ENCODE measurements around the gene CEP78. TPM values are rescaled to one million over a fixed set of nuclear protein-coding genes. Genes with fewer than 3 reads are reported as not detected.

The CEP78 gene
- total RNA-seq, 1 donor from 2014 or later, result 21.5 TPM

DNA sequence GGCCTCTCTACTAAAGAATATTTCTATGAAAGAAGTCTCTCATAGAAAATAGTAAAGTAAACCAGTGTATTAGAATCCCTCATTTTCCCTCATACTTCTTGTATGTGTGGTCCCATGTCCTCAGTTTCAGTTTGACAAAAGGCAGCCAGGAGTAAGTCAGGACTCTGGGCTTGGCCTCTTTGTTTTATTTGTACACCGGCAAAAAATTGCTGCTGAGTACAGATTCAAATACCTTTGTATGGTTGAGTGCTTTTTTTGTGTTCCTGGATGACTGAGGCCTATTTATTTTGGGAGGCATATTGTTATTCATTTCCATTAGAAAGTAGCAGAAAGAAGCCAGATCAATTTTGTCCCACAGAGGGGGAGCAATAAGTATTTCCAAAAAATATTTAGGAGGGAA, 47.3 kb upstream of the CEP78 start:
- no peaks in the 10 kb centered on the region for H3K36me3 ChIP-seq (ENCODE audit: insufficient read depth, low read length)
- no peaks in the 10 kb centered on the region for H3K27me3 ChIP-seq (ENCODE audit: insufficient read depth, low read length)
- no peak overlapping the region for H3K4me3 ChIP-seq (ENCODE audit: insufficient read depth, low read depth, low read length)
- no peaks in the 10 kb centered on the region for H3K9me3 ChIP-seq (ENCODE audit: insufficient read depth, low read depth, low read length)
- H3K36me3 Mint-ChIP-seq (ENCODE audit: low read depth, unreplicated experiment), result no peaks in the 10 kb centered on the region
- no peaks in the 10 kb centered on the region for H3K9me3 Mint-ChIP-seq (ENCODE audit: unreplicated experiment)
- no peak overlapping the region for H3K4me3 Mint-ChIP-seq (ENCODE audit: unreplicated experiment)
- H3K27ac ChIP-seq (ENCODE audit: low read depth, low read length), result no peak overlapping the region
- H3K27me3 Mint-ChIP-seq (ENCODE audit: low read depth, unreplicated experiment), result no peaks in the 10 kb centered on the region
- no peak for TF ChIP-seq EZH2 (IDR thresholded peaks at IDR 0.05; ENCODE audit: insufficient read depth, low read length)
- TF ChIP-seq, protein P1, sequence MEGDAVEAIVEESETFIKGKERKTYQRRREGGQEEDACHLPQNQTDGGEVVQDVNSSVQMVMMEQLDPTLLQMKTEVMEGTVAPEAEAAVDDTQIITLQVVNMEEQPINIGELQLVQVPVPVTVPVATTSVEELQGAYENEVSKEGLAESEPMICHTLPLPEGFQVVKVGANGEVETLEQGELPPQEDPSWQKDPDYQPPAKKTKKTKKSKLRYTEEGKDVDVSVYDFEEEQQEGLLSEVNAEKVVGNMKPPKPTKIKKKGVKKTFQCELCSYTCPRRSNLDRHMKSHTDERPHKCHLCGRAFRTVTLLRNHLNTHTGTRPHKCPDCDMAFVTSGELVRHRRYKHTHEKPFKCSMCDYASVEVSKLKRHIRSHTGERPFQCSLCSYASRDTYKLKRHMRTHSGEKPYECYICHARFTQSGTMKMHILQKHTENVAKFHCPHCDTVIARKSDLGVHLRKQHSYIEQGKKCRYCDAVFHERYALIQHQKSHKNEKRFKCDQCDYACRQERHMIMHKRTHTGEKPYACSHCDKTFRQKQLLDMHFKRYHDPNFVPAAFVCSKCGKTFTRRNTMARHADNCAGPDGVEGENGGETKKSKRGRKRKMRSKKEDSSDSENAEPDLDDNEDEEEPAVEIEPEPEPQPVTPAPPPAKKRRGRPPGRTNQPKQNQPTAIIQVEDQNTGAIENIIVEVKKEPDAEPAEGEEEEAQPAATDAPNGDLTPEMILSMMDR (IDR thresholded peaks at IDR 0.05; ENCODE audit: insufficient read depth, low read depth, low read length), result no peak
- H3K79me2 ChIP-seq (ENCODE audit: insufficient read depth, low read length), result no peaks in the 10 kb centered on the region
- H3K4me2 ChIP-seq (ENCODE audit: low read length), result no peak overlapping the region
- H3K9ac ChIP-seq (ENCODE audit: low read length), result no peak overlapping the region
- H3K4me1 ChIP-seq (ENCODE audit: insufficient read depth, low read length), result no peaks in the 10 kb centered on the region
- no peak overlapping the region for H2AFZ ChIP-seq (ENCODE audit: low read depth, low read length)
- H4K20me1 ChIP-seq (ENCODE audit: insufficient read depth, low read length), result no peaks in the 10 kb centered on the region
- FAIRE-seq, result no peak
- H3K27ac Mint-ChIP-seq (ENCODE audit: unreplicated experiment), result no peak overlapping the region
- no peak for DNase-seq (ENCODE audit: low read depth)
- peaks cover 6% of the 10 kb centered on the region for H3K4me1 Mint-ChIP-seq (ENCODE audit: low read depth, unreplicated experiment)

DNA sequence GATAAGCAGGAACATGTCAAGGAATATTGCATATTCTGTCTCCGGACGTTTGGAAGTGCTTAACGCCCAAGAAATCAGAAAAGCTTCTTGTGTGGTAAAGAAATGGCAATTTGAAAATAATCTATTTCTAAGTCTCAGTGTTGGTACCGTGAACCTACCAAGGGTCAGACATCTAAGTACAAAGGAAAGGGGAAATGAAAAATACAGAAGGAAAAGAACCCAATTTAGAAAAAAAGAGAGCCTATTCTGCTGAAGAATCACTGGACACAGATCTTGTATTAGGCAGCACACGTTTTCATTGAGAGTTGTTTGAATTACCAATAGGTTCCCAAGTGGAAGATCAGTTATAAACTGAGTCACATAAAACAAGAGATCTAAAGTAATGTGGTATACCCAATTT, 46.9 kb upstream of the CEP78 start:
- H3K4me3 Mint-ChIP-seq (ENCODE audit: unreplicated experiment), result no peak overlapping the region
- FAIRE-seq (no peak), DNase-seq (ENCODE audit: low read depth) (no peak)
- H3K4me2 ChIP-seq (ENCODE audit: low read length), result no peak overlapping the region
- H3K27ac ChIP-seq (ENCODE audit: low read depth, low read length), result no peak overlapping the region
- no peaks in the 10 kb centered on the region for H3K9me3 Mint-ChIP-seq (ENCODE audit: unreplicated experiment)
- no peak overlapping the region for H3K27ac Mint-ChIP-seq (ENCODE audit: unreplicated experiment)
- peaks cover 6% of the 10 kb centered on the region for H3K4me1 Mint-ChIP-seq (ENCODE audit: low read depth, unreplicated experiment)
- H3K4me1 ChIP-seq (ENCODE audit: insufficient read depth, low read length), result no peaks in the 10 kb centered on the region
- TF ChIP-seq, protein P1 (IDR thresholded peaks at IDR 0.05; ENCODE audit: insufficient read depth, low read depth, low read length), result no peak
- no peak for TF ChIP-seq EZH2 (IDR thresholded peaks at IDR 0.05; ENCODE audit: insufficient read depth, low read length)
- H3K9me3 ChIP-seq (ENCODE audit: insufficient read depth, low read depth, low read length), result no peaks in the 10 kb centered on the region
- H3K36me3 ChIP-seq (ENCODE audit: insufficient read depth, low read length), result no peaks in the 10 kb centered on the region
- H3K36me3 Mint-ChIP-seq (ENCODE audit: low read depth, unreplicated experiment), result no peaks in the 10 kb centered on the region
- no peak overlapping the region for H3K9ac ChIP-seq (ENCODE audit: low read length)
- no peaks in the 10 kb centered on the region for H3K27me3 ChIP-seq (ENCODE audit: insufficient read depth, low read length)
- H3K27me3 Mint-ChIP-seq (ENCODE audit: low read depth, unreplicated experiment), result no peaks in the 10 kb centered on the region
- no peaks in the 10 kb centered on the region for H4K20me1 ChIP-seq (ENCODE audit: insufficient read depth, low read length)
- H3K79me2 ChIP-seq (ENCODE audit: insufficient read depth, low read length), result no peaks in the 10 kb centered on the region
- no peak overlapping the region for H2AFZ ChIP-seq (ENCODE audit: low read depth, low read length)
- H3K4me3 ChIP-seq (ENCODE audit: insufficient read depth, low read depth, low read length), result no peak overlapping the region

DNA sequence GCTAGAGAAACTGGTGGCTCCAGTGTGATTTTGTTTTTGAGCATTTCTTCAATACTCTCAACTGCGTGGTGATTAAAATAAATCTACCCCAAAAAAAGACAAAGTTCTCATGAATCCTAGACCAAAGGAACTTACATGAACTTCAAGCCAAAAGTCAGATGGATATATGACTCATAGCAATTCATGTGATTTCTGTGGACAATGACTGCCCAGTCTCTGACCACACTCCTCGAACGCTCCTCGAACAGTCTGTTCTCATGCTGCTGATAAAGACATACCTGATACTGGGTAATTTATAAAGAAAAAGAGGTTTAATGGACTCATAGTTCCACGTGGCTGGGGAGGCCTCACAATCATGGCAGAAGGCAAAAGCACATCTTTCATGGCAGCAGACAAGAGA, 46.4 kb upstream of the CEP78 start:
- H3K36me3 Mint-ChIP-seq (ENCODE audit: low read depth, unreplicated experiment), result no peaks in the 10 kb centered on the region
- Histone ChIP-seq H3K27me3 (ENCODE audit: insufficient read depth, low read length) (no peaks in the 10 kb centered on the region), H3K9ac (ENCODE audit: low read length) (no peak overlapping the region), H3K4me2 (ENCODE audit: low read length) (no peak overlapping the region), H3K27ac (ENCODE audit: low read depth, low read length) (no peak overlapping the region), H3K4me3 (ENCODE audit: insufficient read depth, low read depth, low read length) (no peak overlapping the region), H3K36me3 (ENCODE audit: insufficient read depth, low read length) (no peaks in the 10 kb centered on the region), H4K20me1 (ENCODE audit: insufficient read depth, low read length) (no peaks in the 10 kb centered on the region), H3K9me3 (ENCODE audit: insufficient read depth, low read depth, low read length) (no peaks in the 10 kb centered on the region), H3K4me1 (ENCODE audit: insufficient read depth, low read length) (no peaks in the 10 kb centered on the region), H3K79me2 (ENCODE audit: insufficient read depth, low read length) (no peaks in the 10 kb centered on the region), H2AFZ (ENCODE audit: low read depth, low read length) (no peak overlapping the region)
- peak; percentile 72 for DNase-seq (ENCODE audit: low read depth)
- H3K27ac Mint-ChIP-seq (ENCODE audit: unreplicated experiment), result peak overlapping the region; percentile 56
- H3K4me3 Mint-ChIP-seq (ENCODE audit: unreplicated experiment), result no peak overlapping the region
- H3K27me3 Mint-ChIP-seq (ENCODE audit: low read depth, unreplicated experiment), result no peaks in the 10 kb centered on the region
- H3K9me3 Mint-ChIP-seq (ENCODE audit: unreplicated experiment), result no peaks in the 10 kb centered on the region
- no peak for FAIRE-seq
- no peak for TF ChIP-seq EZH2 (IDR thresholded peaks at IDR 0.05; ENCODE audit: insufficient read depth, low read length)
- TF ChIP-seq, protein P1 (IDR thresholded peaks at IDR 0.05; ENCODE audit: insufficient read depth, low read depth, low read length), result no peak
- peaks cover 6% of the 10 kb centered on the region for H3K4me1 Mint-ChIP-seq (ENCODE audit: low read depth, unreplicated experiment)
